Stimulated activated CD4-positive, alpha-beta T cell treated with anti-CD3 and anti-CD28 coated beads, Interleukin-4, amount 100 ng/mL, for 24 hours (primary cell): Measurements from ENCODE around the gene TNFAIP3.
"Not testable (repeated sequence)": the region's sequence is repeated elsewhere in the genome, so short reads cannot be mapped to it uniquely, and the experiment has no call there.

ENCODE experiments used
- DNase-seq: peaks from one replicate; pipeline ENCODE4 v3.0.0-alpha.2; 2020

TNFAIP3 gene

DNA sequence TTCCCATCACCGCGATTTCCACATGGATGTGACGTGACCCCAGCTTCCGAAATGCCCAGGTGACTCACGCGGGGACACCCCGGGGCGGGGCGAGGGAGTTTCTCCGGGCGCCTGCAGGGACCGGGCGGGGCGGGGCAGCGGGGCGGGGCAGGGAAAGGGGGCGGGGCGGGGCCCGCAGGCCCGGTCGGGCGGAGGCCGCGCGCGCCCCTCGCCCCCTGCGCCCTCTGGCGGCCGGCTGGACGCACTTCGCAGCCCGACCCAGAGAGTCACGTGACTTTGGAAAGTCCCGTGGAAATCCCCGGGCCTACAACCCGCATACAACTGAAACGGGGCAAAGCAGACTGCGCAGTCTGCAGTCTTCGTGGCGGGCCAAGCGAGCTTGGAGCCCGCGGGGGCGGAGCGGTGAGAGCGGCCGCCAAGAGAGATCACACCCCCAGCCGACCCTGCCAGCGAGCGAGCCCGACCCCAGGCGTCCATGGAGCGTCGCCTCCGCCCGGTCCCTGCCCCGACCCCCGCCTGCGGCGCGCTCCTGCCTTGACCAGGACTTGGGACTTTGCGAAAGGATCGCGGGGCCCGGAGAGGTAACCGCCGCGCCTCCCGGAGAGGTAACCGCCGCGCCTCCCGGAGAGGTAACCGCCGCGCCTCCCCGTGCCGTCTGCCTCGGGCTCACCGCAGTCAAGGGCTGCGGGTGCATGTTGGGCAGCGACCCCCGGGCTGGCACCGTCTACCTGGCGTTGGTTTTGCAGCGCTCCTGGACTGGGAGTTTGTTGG is at the start of gene TNFAIP3:
Gene TNFAIP3 (plus strand): TSS at position 346 of the 771 bp plus-strand sequence. CDS start 3,969 bp downstream, outside the sequence.
- DNase-seq: peak; percentile 96

DNA sequence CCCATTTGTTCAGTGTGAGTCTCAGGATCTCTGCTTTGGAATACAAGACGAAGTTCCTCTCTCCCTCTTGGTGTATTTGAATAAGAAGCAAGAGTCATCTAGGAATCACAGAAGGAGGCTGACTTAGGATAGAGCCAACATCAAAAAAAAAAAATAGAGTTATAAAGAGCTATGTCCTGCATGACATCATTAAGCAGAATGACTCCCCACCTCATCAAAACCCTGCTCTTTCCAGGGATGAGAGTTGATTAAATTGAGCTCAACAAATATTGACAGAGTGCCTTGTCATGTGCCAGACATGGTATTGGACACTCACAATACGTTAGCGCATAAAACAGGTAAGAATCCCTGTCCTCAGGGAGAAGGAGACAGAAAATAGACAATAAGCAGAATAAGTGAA is 48.6 kb upstream of the TNFAIP3 start:
- DNase-seq: no peak

DNA sequence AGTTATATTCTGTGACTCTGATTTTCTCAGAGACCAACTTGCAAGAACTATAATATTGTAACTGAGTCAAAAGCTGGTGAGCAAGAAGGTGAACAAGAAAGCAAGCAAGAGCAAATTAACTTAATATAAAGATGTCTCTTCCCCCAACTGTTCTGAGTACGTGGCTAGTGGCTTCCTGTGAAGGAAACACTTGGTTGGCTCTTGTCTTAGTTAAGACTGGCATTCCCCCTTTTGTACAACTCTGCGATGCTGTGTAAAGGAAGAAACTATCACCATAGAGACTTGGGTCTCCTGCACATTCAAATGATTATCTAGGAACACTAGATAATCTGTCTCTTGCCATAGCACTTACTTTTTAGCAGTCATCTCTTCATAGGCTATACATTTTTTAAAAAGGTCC is 47.3 kb upstream of the TNFAIP3 start:
- peak; percentile 32 for DNase-seq

DNA sequence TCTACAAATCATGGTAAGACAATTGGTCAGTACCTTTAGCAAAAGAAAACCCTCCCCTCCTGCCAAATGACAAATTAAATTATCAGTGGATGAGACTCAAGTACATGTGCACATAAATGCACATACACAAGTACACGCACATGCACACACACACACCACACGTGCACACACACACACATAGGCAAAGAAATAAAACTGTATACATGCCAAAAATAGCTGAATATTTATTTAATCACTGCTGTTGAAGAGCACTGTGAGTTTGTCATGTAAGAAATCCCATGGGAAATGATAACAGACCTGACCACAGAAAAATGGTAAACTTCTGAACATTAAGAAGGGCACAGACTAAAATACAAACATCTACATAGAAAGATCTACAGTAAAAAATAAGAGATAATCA is 46.6 kb upstream of the TNFAIP3 start:
- no peak for DNase-seq

DNA sequence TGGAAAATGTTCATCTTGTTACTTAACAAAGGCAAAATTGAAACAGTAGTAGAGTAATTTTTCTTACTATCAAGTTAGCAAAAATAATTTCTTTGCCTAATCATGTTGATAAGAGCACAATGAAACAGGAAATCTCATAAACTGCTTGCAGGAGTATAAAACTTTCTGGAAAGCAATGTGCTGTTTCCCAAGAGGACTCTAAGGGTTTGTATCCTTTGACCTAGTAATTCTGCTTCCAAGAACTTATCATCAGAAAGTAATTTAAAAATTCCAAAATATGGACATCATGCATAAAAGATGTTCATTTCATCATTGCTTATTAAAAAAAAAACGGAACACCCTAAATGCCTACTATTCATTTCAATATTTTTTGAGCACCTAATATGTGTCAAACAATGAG is 46.1 kb upstream of the TNFAIP3 start:
- DNase-seq: no peak

DNA sequence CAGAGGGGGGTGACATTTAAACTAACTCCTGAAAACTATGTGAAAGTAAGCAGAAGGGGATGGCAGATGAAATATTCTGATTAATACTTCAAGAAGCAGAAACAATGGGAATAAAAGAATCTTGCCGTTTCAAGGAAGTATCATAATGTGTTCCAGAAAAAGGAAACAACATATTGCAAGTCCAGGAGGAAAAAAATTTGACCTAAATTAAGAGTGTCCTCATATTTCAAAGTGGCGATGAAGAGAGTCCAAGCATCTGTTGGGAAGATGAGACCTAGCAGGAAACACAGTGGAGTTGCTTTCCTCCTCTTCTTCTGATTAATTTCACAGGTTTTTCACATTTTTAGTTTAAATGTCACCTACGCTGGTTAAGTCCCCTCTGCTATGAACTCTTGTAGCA is 45.6 kb upstream of the TNFAIP3 start:
- DNase-seq: no peak

DNA sequence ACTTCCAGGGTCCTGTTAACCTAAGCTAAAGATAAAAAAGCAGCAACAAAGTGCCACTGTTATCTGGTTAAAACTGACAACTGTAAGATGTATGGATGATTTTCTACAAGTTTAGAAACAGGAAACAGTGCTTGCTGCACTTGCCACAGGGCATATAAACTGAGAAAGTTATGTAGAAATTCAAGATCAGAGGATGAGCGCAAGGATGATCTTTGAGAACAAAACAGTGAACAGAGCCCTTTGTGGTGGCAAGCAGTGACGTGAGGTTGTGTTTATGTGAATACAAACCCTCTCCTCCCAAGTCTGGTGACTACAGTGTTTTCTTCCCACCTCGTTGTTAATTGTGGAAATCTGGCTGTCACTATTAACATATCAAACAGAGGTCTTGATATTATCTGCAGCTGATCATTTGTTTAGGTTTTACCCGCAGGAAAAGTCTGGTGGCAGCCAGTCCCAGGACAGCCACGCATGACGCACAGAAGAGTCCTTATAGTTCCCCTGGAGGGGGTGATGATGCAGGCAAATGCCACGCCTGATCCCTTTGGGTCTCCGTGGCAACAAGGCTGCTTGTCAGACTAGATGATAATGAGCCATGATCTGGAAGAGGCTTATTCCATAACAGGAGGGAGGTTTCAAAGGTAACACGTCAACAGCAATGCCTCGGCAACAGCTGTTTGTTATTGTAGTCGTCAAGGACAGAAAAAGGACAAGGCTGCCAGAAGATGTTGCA is 43.1 kb upstream of the TNFAIP3 start:
- DNase-seq: peak; percentile 78

DNA sequence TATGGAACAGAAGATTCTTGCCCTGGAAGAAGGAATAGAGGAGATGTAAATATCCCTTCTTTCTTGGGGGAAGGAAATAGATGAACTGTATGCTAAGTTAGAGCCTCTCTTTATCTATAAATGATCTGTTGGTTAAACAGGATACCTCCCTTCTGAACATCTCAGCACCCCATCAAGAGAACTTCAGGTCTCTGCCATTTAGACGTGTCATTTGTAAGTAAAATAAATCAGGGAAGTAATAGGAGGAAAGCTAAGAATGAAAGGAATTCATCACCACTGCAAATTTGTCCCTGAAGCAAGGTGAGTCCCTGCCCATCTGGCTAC is 42.5 kb upstream of the TNFAIP3 start:
- no peak for DNase-seq

DNA sequence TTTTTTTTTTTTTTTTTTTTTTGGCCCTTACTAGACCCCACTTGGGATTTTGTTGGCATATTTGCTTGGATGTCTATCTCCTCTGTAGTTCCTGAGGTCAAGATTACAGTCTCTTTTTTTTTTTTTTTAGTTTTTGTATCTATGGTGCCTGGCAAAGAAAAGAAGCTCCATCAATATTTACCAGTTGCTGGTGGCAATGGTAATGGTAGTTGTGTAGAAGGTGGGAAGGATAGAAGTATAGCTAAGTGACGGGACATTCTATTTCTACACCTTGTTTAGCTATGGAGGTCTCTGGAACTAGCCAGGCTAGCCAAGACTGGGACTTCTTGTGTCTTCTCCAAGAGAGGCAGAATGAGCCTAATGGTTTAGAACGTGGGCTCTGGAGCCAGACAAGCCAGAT is 42.2 kb upstream of the TNFAIP3 start:
- DNase-seq: no peak

DNA sequence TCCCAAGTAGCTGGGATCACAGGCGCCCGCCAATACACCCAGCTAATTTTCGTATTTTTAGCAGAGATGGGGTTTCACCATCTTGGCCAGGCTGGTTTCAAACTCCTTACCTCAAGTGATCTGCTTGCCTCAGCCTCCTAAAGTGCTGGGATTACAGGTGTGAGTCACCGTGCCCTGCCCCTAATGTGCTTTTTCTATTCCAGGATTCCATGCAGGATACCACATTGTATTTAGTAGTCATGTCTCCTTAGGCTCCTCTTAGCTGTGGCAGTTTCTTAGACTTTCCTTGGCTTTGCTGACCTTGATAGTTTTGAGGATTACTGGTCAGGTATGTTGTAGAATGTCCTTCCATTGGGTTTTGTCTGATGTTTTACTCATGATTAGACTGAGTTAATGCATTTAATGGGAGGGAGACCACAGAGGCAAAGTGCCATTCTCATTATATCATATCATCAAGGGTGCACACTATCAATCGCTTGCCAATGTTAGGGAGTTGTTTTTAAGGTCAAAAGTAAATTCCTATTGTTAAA is 39.6 kb upstream of the TNFAIP3 start:
- no peak for DNase-seq

DNA sequence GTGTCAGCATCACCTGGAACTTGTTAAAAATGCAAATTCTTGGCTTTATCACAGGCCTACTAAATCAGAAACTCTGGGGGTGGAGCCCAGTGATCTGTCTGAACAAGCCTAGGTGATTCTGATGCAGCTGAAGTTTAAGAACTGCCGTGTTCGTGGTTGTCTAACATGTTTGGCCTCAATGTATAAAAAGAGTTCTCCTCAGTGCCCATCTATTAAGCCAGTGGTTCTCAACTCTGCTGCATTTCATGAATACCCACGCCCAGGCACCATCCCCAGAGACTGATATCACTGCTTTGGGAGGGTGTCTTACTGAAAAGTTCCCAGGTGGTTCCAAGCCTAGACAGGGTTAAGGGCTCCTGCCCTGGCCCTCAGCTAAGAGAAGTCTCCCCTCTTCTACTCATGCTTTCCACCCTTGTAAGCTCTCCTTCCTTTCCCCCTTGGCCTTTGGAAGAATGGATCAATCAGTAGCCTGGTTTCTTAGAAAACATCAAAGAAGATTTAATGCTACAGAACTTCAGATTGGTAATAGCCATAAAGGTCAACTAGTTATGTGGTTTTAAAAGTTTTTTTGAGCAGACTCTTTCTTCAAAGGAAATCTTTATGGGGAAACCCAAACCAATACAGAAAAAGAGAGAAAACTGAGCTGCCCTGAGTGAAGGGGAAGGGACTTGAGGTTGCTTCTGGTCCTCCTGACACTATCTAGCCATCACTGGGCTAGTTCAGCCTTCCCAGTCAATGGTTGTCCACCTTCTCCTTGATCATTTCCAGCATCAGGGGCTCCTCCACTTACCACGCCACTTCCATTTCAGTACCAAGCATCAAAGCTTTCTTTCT is 38.9 kb upstream of the TNFAIP3 start:
- peak; percentile 57 for DNase-seq

DNA sequence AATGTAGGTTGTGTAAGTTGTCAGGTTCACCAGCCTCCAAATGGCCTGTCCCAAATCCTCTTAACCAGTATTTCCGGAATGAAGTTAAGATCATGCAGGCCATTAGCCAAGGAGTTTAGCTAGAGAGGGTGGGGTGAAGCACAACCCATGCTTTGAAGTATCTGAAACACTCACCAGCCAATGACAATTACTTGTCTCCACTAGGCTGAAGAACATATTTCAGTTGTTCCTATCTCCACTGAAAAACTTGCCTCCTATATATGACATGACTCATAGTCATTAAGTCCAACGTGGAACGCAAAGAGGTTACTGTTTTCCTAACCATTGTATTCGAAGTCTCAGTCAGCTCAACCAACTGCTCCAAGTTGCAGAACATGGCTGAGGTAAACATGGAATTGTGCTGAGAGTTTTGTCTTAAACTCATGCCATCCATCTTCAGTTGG is 37.4 kb upstream of the TNFAIP3 start:
- no peak for DNase-seq

DNA sequence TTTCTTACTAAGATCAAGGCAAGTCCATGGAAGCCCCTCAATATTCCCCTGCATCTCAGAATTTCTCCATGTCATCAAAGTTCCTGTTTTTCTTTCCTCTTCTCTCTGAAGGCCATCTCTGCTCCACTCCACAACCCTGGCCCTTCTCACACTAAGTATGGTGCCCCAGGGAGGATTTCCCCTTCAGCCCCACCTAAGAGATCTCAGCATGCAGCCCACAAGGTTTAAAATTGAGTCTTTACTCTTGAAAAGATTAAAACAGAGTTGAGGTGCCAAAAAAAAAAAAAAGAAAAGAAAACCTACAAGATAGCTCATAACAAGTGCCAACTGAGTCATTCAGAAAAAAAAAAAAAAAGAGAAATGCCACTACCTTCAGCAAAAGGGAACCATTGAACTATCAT is 36.5 kb upstream of the TNFAIP3 start:
- DNase-seq: peak; percentile 39

DNA sequence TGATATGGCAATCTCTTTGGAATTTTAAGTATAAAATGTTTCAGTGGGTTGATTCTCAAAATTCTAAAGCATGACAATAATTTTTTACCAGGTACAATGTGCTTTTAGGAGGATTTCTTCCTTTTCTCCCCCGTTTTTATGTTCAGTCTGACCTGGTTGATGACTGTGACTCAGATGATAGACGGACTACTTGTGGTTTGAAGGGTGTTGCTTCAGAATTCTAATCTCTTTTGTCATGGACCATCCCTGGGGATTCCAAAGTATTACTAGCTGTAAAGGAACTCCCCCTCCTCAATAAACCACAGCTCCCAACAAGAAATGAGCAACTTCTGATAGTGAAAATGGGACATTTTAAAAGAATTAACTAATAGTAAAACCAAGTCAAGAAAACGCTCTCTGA is 34.9 kb upstream of the TNFAIP3 start:
- DNase-seq: no peak

DNA sequence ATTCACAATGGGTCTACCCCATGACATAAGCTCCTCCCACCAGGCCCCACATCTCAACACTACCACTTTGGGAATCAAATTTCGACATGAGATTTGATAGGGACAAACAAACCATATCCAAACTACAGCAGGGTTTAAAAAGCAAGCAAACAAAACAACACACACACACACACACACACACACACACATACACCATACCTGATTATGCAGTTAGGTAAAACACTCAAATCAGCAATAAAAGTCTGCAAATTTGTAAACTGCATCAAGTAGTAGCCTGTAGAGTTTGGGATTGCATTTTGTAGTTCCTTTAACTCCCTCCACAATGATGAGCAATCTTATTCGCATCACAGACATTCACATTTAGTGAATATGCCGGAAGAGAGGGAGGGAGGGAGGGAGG is 32.6 kb upstream of the TNFAIP3 start:
- no peak for DNase-seq

DNA sequence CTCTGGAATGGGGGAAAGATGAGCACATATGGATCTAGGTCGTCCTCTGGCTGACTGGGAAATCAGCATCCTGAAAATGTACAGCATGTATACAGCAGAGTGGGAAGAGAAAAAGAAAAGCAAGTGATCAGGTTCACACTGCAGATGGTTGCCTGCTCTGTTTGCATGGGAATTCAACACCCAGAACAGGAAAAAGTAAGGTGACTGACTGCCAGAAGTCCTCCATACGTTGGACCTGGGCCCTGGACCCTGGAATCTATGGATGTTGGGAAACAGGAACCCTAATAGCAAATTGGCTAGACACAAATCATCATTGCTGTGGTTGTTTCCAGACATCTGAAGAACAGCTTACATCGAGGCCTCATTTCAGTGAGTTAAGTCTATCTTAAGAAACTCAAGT is 30.3 kb upstream of the TNFAIP3 start:
- no peak for DNase-seq

DNA sequence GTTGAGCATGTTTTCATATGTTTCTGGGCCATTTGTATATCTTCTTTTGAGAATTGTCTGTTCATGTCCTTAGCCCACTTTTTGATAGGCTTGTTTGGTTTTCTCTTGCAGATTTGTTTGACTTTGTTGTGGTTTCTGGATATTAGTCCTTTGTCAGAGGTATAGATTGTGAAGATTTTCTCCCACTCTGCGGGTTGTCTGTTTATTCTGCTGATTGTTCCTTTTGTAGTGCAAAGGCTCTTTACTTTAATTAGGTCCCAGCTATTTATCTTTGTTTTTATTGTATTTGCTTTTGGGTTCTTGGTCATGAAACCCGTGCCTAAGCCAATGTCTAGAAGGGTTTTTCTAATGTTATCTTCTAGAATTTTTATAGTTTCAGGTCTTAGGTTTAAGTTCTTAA is 29.0 kb upstream of the TNFAIP3 start:
- not testable (repeated sequence) for DNase-seq

DNA sequence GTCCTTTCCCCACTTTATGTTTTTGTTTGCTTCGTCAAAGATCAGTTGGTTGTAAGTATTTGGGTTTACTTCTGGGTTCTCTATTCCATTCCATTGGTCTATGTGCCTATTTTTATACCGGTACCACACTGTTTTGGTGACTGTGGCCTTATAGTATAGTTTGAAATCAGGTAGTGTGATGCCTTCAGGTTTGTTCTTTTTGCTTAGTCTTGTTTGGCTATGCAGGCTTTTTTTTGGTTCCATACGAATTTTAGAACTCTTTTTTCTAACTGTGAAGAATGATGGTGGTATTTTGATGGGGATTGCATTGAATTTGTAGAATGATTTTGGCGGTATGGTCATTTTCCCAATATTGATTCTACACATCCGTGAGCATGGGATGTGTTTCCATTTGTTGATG is 28.5 kb upstream of the TNFAIP3 start:
- DNase-seq: not testable (repeated sequence)

DNA sequence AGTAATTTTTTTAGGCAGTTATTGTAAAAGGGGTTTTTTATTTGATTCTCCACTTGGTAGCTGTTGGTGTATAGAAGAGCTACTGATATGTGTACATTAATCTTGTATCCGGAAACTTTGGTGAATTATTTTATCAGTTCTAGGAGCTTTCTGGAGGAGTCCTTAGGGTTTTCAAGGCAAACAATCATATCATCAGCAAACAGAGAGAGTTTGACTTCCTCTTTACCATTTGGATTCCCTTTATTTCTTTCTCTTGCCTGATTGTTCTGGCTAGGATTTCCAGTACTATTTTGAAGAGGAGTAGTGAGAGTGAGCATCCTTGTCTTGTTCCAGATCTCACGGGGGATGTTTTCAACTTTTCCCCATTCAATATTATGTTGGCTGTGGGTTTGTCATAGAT is 28.0 kb upstream of the TNFAIP3 start:
- DNase-seq: no peak

DNA sequence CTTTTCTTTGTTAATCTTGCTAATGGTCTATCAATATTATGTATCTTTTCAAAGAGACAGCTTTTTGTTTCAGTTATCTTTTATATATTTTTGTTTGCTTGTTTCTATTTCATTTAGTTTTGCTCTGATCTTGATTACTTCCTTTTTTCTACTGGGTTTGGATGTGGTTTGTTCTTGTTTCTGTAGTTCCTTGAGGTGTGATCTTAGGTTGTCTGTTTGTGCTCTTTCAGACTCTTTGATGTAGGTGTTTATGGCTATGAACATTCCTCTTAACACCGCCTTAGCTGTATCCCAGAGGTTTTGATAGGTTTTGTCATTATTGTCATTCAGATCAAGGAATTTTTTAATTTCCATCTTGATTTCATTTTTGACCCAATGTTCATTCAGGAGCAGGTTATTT is 26.8 kb upstream of the TNFAIP3 start:
- DNase-seq: no peak

DNA sequence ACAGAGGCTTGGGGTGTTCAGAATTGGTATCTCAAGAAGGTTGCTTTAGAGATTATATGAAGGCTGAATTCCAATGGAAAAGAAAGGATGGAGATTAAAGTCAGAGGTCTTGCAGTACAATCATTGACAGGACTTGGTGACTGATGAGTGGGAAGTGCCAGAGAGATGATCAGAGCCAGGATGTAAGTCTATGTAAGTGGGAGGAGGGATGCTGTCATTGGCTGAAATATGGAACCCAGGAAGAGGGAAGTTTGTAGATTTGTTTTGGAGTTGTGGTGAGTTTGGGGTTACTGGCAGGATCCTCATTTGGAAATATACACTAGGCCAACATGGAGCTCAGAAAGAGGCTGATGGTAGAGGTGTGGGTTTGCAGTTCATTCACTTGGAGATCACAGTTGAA is 23.8 kb upstream of the TNFAIP3 start:
- DNase-seq: no peak

DNA sequence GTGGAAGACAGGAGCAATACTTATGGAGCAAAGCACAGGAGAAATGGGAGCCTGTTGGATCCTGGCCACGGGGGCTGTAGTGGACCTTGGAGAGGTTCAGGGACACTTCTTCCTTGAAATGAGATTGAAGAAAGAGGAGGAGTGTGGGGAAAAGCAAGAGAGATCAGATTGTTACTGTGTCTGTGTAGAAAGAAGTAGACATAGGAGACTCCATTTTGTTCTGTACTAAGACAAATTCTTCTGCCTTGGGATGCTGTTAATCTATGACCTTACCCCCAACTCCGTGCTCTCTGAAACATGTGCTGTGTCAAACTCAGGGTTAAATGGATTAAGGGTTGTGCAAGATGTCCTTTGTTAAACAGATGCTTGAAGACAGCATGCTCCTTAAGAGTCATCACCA is 22.7 kb upstream of the TNFAIP3 start:
- not testable (repeated sequence) for DNase-seq

DNA sequence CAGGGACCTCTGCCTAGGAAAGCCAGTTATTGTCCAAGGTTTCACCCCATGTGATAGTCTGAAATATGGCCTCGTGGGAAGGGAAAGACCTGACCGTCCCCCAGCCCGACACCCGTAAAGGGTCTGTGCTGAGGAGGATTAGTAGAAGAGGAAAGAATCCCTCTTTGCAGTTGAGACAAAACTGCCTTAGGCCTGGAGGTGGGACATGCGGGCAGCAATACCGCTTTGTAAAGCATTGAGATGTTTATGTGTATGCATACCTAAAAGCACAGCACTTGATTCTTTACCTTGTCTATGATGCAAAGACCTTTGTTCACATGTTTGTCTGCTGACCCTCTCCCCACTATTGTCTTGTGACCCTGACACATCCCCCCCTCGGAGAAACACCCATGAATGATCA is 22.3 kb upstream of the TNFAIP3 start:
- DNase-seq: not testable (repeated sequence)
